CD4-positive, alpha-beta T cell treated with Interleukin-15 for 4 hours (primary cell): ENCODE data around the gene RAD50.
"Not testable (repeated sequence)": the region's sequence is repeated elsewhere in the genome, so short reads cannot be mapped to it uniquely, and the experiment has no call there.

Experiments used
- DNase-seq: peaks from one replicate; pipeline ENCODE4 v3.0.0-alpha.2; 2020; ENCODE audit warnings: low spot score

The RAD50 gene

DNA sequence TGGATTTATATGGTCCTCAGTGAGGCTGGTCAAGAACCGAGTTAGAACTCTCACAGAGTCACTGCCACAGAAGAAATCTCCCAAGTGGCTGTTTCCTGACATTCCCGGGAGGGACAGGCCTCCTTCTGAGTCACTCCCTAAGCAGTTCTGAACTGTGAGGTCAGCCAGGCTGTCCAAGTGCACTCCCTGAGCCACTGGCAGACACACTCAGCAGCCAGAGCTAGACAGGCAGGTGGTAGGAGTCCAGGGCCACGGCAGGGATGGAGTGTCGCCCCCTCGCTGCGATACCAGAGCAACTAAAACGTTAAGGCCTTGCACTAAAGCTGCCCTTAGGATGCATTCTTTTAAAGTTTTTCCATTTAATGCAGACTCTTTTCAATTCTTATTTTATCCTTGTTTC is 120.4 kb downstream of the RAD50 start:
- no peak for DNase-seq

DNA sequence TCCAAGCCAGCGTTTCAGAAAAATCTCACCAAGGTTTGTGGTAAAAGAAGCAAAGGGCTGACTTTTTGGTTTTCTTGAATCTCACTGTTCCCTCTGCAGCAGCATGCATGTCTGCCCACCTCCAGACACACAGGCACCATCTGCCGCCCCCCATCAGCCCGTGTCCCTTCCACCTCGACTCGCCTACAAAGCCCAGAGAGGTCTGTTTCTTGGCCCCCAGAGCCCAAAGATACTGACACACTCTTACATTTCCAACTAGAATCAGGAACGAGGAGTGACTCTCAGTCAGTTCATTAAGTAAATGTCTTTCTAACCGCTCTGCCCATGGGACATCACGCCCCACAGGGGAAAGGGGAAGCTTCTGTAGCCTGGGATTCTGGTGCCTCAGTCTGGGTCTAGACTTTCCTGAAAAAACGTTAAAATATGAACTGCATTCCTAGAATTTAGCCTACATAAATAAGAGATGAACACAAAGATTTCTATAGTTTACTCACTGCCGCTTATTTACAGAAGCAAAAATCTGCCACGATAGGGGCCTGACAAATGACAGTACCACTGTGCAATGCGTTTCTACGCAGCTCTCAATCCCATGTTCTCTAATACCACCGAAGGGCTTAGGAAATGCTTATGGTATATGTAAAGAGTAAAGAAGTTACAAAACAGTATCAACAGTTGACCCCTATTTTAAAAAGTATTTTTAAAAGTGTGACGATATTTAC is 121.1 kb downstream of the RAD50 start:
- no peak for DNase-seq

GRCh38 chr5:132678735-132679134 is 122.0 kb downstream of the RAD50 start:
- no peak for DNase-seq

GRCh38 chr5:132679166-132679565 is 122.4 kb downstream of the RAD50 start:
- no peak for DNase-seq

- no peak for DNase-seq
Observed at GRCh38 chr5:132679717-132680380, 123.1 kb downstream of the RAD50 start.

DNA sequence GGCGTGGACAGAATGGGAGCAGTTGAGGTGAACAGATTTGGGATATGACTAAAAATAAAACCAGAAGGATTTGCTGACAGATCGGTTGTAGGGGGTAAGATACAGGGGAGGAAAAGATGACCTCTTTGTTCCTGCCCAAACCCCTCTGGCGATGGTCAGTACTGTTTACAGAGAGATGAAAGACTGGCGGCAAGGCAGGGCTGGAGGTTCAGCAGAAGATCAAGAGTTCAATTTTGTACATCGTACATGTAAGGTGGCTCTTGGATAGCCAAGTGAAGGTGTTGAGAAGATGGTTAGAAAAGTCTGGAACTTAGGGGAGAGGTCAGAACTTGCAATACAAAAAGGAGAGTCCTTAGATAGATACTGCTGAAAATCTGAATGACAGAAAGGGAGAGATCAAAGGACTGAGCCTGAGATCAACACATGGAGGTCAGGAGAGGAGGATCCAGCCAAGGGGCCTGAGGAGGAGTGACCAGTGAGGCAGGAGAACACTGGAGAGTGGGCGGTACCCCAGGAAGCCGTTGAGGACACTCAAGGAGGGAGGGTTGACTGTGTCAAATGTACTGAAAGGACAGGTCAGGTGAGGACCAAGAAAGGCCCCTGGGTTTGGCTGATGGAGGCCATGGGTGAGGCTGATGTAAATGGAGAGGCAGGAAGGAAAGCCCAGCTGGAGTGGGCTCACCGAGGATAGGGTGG is 124.2 kb downstream of the RAD50 start:
- no peak for DNase-seq

GRCh38 chr5:132681476-132681831 is 124.7 kb downstream of the RAD50 start:
- DNase-seq, result no peak

DNA sequence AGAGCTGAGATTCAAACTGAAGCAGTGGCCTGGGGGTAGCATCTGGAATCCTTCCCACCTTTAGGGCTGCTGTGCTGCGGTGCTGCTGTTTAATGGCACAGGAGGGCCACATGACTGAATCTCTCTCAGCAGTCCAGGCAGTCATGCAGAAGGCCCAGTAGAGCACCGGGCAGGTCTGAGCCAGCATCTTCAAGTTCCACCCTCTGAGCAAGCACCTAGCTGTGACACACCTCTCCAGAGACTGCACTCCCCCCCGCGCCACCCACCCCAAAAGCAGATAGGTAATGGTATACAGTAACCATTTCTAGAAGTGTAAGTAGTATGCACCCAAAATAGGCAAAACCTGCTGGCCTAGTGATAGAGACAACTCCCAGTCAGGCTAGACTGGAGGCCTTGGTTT is 125.2 kb downstream of the RAD50 start:
- no peak for DNase-seq

- no peak for DNase-seq
Observed at GRCh38 chr5:132684491-132684890, 127.7 kb downstream of the RAD50 start.

DNA sequence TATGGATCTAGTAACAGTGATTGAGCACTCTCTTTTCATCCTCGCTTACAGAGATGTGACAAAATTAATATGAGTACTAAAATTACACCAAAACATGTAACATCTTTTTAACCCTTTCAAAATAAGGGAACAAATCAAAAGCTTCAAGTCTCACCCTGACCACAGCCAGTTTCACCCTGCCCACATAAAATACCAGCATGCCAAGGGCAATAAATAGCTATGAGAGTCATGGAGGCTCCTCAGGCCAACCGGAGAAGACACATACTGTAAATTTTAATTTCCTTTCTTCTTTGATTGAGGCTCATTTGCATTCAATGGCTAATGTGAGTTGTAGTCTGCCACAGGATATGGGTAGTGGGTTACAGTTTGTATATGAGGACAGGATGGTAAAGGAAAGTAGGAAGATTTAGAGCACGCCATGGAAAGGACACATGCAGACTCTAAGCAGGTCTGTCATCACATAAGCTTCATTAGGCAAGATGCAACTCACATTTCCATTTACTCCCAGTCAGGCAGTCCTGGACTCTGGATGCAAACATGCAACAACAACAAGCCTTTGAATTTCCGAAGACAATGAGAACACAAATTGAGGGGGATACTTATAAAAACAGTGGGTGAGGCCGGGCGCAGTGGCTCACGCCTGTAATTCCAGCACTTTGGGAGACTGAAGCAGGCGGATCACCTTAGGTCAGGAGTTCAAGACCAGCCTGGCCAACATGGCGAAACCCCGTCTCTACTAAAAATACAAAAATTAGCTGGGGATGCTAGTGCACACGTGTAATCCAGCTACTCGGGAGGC is 128.3 kb downstream of the RAD50 start:
- DNase-seq, result no peak

GRCh38 chr5:132686193-132686592 is 129.4 kb downstream of the RAD50 start:
- no peak for DNase-seq

- DNase-seq, result peak; percentile 43
Observed at GRCh38 chr5:132687995-132688394, 131.2 kb downstream of the RAD50 start.

GRCh38 chr5:132688536-132689339 is 132.0 kb downstream of the RAD50 start:
- DNase-seq, result peak; percentile 43

GRCh38 chr5:132689513-132689912 is 132.7 kb downstream of the RAD50 start:
- no peak for DNase-seq

DNA sequence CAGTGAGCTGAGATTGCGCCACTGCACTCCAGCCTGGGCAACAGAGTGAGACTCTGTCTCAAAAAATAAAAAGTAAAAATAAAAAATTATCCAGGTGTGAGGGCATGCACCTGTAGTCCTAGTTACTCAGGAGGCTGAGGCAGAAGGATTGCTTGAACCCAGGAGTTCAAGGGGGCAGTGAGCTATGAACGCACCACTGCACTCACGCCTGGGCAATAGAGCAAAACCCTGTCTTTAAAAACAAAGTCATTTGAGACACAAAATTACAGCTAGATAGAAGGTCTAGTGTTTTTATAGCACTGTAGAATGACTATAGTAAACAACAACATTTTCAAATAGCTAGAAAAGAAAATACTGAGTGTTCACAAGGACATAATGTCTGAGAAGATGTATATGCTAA is 133.4 kb downstream of the RAD50 start:
- DNase-seq, result no peak

GRCh38 chr5:132691755-132692631 is 135.2 kb downstream of the RAD50 start:
- not testable (repeated sequence) for DNase-seq

- DNase-seq, result no peak
Observed at GRCh38 chr5:132692632-132692967, 135.8 kb downstream of the RAD50 start.
